Stimulated activated CD8-positive, alpha-beta memory T cell treated with anti-CD3 and anti-CD28 coated beads, Interleukin-2, amount 100 ng/mL, for 1 hour (primary cell): ENCODE measurements around the gene SAFB.
"Not testable (repeated sequence)": the region's sequence is repeated elsewhere in the genome, so short reads cannot be mapped to it uniquely, and the experiment has no call there.

Experiments
- DNase-seq, 2 donors: peaks; one replicate each; pipeline ENCODE4 v3.0.0-alpha.2; 2020; ENCODE audit warnings: low read depth in 2 of 2

The SAFB gene

GRCh38 chr19:5595129-5595528 is 27.8 kb upstream of the SAFB start:
- no peak for DNase-seq

GRCh38 chr19:5595745-5596144 is 27.1 kb upstream of the SAFB start:
- no peak for DNase-seq

- no peak for DNase-seq
These were observed 22.1 kb upstream of the SAFB start for GRCh38 chr19:5600797-5601196.

- DNase-seq, result no peak
These were observed 19.3 kb upstream of the SAFB start for GRCh38 chr19:5603626-5604025.

- DNase-seq, result no peak
These were observed 17.5 kb upstream of the SAFB start for GRCh38 chr19:5605362-5605761.

GRCh38 chr19:5607318-5608275 is 15.3 kb upstream of the SAFB start:
- DNase-seq, result no peak

GRCh38 chr19:5608291-5608690 is 14.6 kb upstream of the SAFB start:
- DNase-seq, result no peak

GRCh38 chr19:5608766-5609165 is 14.1 kb upstream of the SAFB start:
- DNase-seq, result not testable (repeated sequence)

- DNase-seq, result no peak
These were observed 12.9 kb upstream of the SAFB start for GRCh38 chr19:5609881-5610448.

GRCh38 chr19:5612891-5613865 is 9.7 kb upstream of the SAFB start:
- DNase-seq, result no peak

GRCh38 chr19:5615756-5616327 is 7.0 kb upstream of the SAFB start:
- no peak for DNase-seq

GRCh38 chr19:5617080-5617479 is 5.8 kb upstream of the SAFB start:
- no peak for DNase-seq

- DNase-seq, result no peak
These were observed 4.3 kb upstream of the SAFB start for GRCh38 chr19:5618591-5618990.

GRCh38 chr19:5619946-5620345 is 2.9 kb upstream of the SAFB start:
- no peak for DNase-seq

GRCh38 chr19:5621311-5621944 is 1.5 kb upstream of the SAFB start:
- no peak for DNase-seq

GRCh38 chr19:5621945-5622464 is 878 bp upstream of the SAFB start:
- DNase-seq, result no peak

GRCh38 chr19:5623397-5624017 is 624 bp downstream of the SAFB start:
- DNase-seq, result no peak

- no peak for DNase-seq
These were observed 1.3 kb downstream of the SAFB start for GRCh38 chr19:5624018-5624663.

- DNase-seq, result no peak
These were observed 1.9 kb downstream of the SAFB start for GRCh38 chr19:5624741-5625278.

GRCh38 chr19:5625641-5626040 is 2.8 kb downstream of the SAFB start:
- no peak for DNase-seq
